Measurements from ENCODE around the gene DHX36.

The DHX36 gene

GRCh38 chr3:154247806-154248415 lies 76.4 kb downstream of the DHX36 start:
- no peak for TF ChIP-seq CTCF (IDR thresholded peaks at IDR 0.05; ENCODE audit: control insufficient read depth, extremely low read depth, insufficient read depth)
- DNase-seq (ENCODE audit: low read depth), result no peak
- no peak overlapping the region for H3K4me3 ChIP-seq (ENCODE audit: low read depth, low read length)

GRCh38 chr3:154244644-154245043 lies 79.6 kb downstream of the DHX36 start:
- TF ChIP-seq CTCF (IDR thresholded peaks at IDR 0.05; ENCODE audit: control insufficient read depth, extremely low read depth, insufficient read depth), result no peak
- DNase-seq (ENCODE audit: low read depth), result no peak
- no peak overlapping the region for H3K4me3 ChIP-seq (ENCODE audit: low read depth, low read length)

- no peak for TF ChIP-seq CTCF (IDR thresholded peaks at IDR 0.05; ENCODE audit: control insufficient read depth, extremely low read depth, insufficient read depth)
- H3K4me3 ChIP-seq (ENCODE audit: low read depth, low read length), result no peak overlapping the region
- no peak for DNase-seq (ENCODE audit: low read depth)
Observed at GRCh38 chr3:154243353-154243752, 80.9 kb downstream of the DHX36 start.

- TF ChIP-seq CTCF (IDR thresholded peaks at IDR 0.05; ENCODE audit: control insufficient read depth, extremely low read depth, insufficient read depth), result no peak
- H3K4me3 ChIP-seq (ENCODE audit: low read depth, low read length), result no peak overlapping the region
- no peak for DNase-seq (ENCODE audit: low read depth)
Observed at GRCh38 chr3:154242766-154243165, 81.5 kb downstream of the DHX36 start.

- H3K4me3 ChIP-seq (ENCODE audit: low read depth, low read length), result no peak overlapping the region
- no peak for DNase-seq (ENCODE audit: low read depth)
- TF ChIP-seq CTCF (IDR thresholded peaks at IDR 0.05; ENCODE audit: control insufficient read depth, extremely low read depth, insufficient read depth), result no peak
Observed at GRCh38 chr3:154241496-154241895, 82.8 kb downstream of the DHX36 start.

- H3K4me3 ChIP-seq (ENCODE audit: low read depth, low read length), result no peak overlapping the region
- DNase-seq (ENCODE audit: low read depth), result no peak
- TF ChIP-seq CTCF (IDR thresholded peaks at IDR 0.05; ENCODE audit: control insufficient read depth, extremely low read depth, insufficient read depth), result no peak
Observed at GRCh38 chr3:154240235-154240634, 84.1 kb downstream of the DHX36 start.

- TF ChIP-seq CTCF (IDR thresholded peaks at IDR 0.05; ENCODE audit: control insufficient read depth, extremely low read depth, insufficient read depth), result no peak
- no peak overlapping the region for H3K4me3 ChIP-seq (ENCODE audit: low read depth, low read length)
- DNase-seq (ENCODE audit: low read depth), result no peak
Observed at GRCh38 chr3:154236331-154236730, 88.0 kb downstream of the DHX36 start.

All from LNCaP clone FGC (cell line).